ENCODE measurements around the gene DMAP1.

- no peak for TF ChIP-seq CTCF (conservative IDR thresholded peaks at IDR 0.05 in 1 of 2, IDR thresholded peaks at IDR 0.05 in 1 of 2; ENCODE audit: extremely low read depth in 1 of 2, insufficient read depth in 1 of 2, low read depth in 1 of 2, low read length in 2 of 2)
- TF ChIP-seq EZH2 (IDR thresholded peaks at IDR 0.05; ENCODE audit: borderline replicate concordance, low read length), result no peak
These were observed 45.8 kb downstream of the DMAP1 start for GRCh38 chr1:44259090-44259489.
